Measurements from ENCODE around the gene SNX27.
"Not testable (repeated sequence)": the region's sequence is repeated elsewhere in the genome, so short reads cannot be mapped to it uniquely, and the experiment has no call there.

Gene SNX27

GRCh38 chr1:151723726-151724370 is 112.0 kb downstream of the SNX27 start:
- no peak for DNase-seq

GRCh38 chr1:151728151-151729054 is 116.6 kb downstream of the SNX27 start:
- peak; percentile 63 for DNase-seq

- DNase-seq = no peak
Measured at GRCh38 chr1:151729157-151729965, 117.5 kb downstream of the SNX27 start.

DNA sequence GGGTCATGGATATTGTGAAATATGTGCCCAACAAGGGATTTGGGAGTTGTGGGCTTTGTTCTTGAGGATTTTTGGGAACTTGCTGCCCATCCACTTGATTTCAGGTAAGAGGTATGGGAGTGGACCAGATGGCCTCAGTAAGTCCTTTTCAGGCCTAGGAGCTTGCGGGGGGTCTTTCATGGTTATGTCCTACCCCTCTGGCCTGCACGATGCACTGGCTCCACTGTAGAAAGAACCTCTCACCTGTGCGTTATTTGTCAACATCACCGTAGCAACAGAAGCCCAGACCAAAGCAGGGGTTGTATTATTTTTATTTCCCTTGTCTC is 118.1 kb downstream of the SNX27 start:
- no peak for DNase-seq

DNA sequence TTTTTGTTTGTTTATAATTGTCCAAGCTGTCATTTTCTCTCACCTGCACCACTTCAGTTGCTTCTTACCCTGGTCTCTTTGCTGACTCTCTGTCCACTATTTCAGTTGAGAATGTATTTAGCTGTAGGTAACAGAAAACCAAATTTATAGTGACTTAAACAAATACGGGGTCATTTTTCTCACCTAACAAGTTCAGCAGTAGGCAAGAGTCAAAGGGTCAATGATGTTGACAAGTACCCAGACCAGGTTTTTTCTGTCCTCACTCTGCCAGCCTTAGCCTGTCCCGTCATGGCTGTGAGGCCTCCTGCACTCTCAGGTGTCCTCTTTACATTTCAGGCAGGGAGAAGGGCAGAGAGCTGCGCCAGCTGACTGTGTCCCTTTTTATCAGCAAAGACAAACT is 121.3 kb downstream of the SNX27 start:
- no peak for DNase-seq

- DNase-seq = not testable (repeated sequence)
Measured at GRCh38 chr1:151733995-151734394, 122.1 kb downstream of the SNX27 start.

- no peak for DNase-seq
Measured at GRCh38 chr1:151737026-151737425, 125.2 kb downstream of the SNX27 start.

DNA sequence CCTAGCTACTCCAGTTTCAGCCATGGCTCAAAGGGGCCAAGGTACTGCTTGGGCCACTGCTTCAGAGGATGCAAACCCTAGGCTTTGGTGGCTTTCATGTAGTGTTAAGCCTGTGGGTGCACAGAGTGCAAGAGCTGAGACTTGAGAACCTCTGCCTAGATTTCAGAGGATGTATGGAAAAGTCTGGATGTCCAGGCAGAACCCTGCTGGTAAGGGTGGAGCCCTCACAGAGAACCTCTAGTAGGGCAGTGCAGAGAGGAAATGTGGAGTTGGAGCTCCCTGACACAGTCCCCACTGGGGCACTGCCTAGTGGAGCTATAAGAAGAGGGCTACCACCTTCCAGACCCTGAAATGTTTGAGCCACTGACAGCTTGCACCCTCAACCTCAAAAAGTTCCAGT is 125.6 kb downstream of the SNX27 start:
- DNase-seq = no peak

- no peak for DNase-seq
Measured at GRCh38 chr1:151739590-151740355, 127.9 kb downstream of the SNX27 start.

DNA sequence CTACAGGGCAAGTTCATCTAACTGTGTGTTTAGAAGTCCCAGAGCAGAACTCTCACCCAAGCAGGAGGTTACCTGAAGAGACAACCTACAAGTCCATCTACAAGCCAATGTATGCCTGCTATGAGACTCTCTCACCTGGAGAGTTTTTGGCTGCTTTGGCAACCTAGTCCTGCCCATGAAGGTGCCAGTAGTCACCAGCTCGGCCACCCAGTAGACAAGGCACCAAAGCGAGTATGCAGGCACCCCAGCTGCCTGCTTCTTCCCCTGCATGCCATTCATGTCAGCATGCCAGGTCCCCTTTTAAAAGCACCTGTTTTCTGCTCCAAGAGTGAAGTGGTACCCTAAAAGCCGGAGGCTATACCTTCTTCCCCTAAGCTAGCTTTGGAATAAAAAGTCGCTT is 129.7 kb downstream of the SNX27 start:
- DNase-seq = no peak

All from fibroblast of skin of abdomen (primary cell).